ENCODE measurements around the gene GPR137.
"Not testable (repeated sequence)": the region's sequence is repeated elsewhere in the genome, so short reads cannot be mapped to it uniquely, and the experiment has no call there.

Gene GPR137

GRCh38 chr11:64314805-64315561 is 29.3 kb downstream of the GPR137 start:
- Histone ChIP-seq H3K27me3 (no peaks in the 10 kb centered on the region), H3K9me3 (no peaks in the 10 kb centered on the region), H3K36me3 (0 out of 2 replicates have a peak, but pooled peaks cover 6% of the 10 kb centered on the region), H3K4me3 (ENCODE audit: low read depth, low read length) (no peak overlapping the region), H3K4me1 (no peaks in the 10 kb centered on the region)
- no peak for TF ChIP-seq CTCF (IDR thresholded peaks at IDR 0.05; ENCODE audit: low read depth, low read length)
- DNase-seq, result no peak

GRCh38 chr11:64315667-64316526 is 30.2 kb downstream of the GPR137 start:
- H3K4me1 ChIP-seq; H3K36me3 ChIP-seq; H3K27me3 ChIP-seq; H3K9me3 ChIP-seq; DNase-seq; H3K4me3 ChIP-seq (ENCODE audit: low read depth, low read length): not testable (repeated sequence)

- no peaks in the 10 kb centered on the region for H3K27me3 ChIP-seq
- peak overlapping the region; percentile 78 for H3K4me3 ChIP-seq (ENCODE audit: low read depth, low read length)
- no peaks in the 10 kb centered on the region for H3K4me1 ChIP-seq
- H3K9me3 ChIP-seq, result no peaks in the 10 kb centered on the region
- 0 out of 2 replicates have a peak, but pooled peaks cover 6% of the 10 kb centered on the region for H3K36me3 ChIP-seq
- no peak for DNase-seq
- TF ChIP-seq CTCF (IDR thresholded peaks at IDR 0.05; ENCODE audit: low read depth, low read length), result 0 out of 2 replicates have a peak, but pooled peaks have one; percentile 4
These were observed 31.1 kb downstream of the GPR137 start for GRCh38 chr11:64316672-64317324.

GRCh38 chr11:64317325-64317960 is 31.8 kb downstream of the GPR137 start, which contains the start of gene TRMT112:
Gene TRMT112, minus strand, starts transcription at chr11:64317559. Its CDS starts 33 bp downstream, at chr11:64317526.
- peak; percentile 85 for DNase-seq
- H3K4me1 ChIP-seq, result no peaks in the 10 kb centered on the region
- H3K27me3 ChIP-seq, result no peaks in the 10 kb centered on the region
- 0 out of 2 replicates have a peak, but pooled peaks cover 6% of the 10 kb centered on the region for H3K36me3 ChIP-seq
- no peaks in the 10 kb centered on the region for H3K9me3 ChIP-seq
- no peak for TF ChIP-seq CTCF (IDR thresholded peaks at IDR 0.05; ENCODE audit: low read depth, low read length)
- H3K4me3 ChIP-seq (ENCODE audit: low read depth, low read length), result peak within 1 kb of the TSS; percentile 78

- 0 out of 2 replicates have a peak, but pooled peaks cover 6% of the 10 kb centered on the region for H3K36me3 ChIP-seq
- H3K27me3 ChIP-seq, result no peaks in the 10 kb centered on the region
- H3K4me3 ChIP-seq (ENCODE audit: low read depth, low read length), result peak within 1 kb of the TSS; percentile 78
- peak; percentile 92 for DNase-seq
- no peaks in the 10 kb centered on the region for H3K9me3 ChIP-seq
- 0 out of 2 replicates have a peak, but pooled peaks have one; percentile 14 for TF ChIP-seq CTCF (IDR thresholded peaks at IDR 0.05; ENCODE audit: low read depth, low read length)
- no peaks in the 10 kb centered on the region for H3K4me1 ChIP-seq
These were observed 32.5 kb downstream of the GPR137 start, which contains the start of gene PRDX5 for GRCh38 chr11:64317961-64318765. Gene PRDX5, plus strand, starts transcription at chr11:64318121. Its CDS starts 95 bp downstream, at chr11:64318216.
